H4 (cell line): ENCODE data around the gene ELAVL2. TPM values are rescaled to one million over a fixed set of nuclear protein-coding genes. Genes with fewer than 3 reads are reported as not detected.
A peak's percentile ranks its signal among the peaks of the same experiment; 100 is the strongest.
"Not testable (repeated sequence)": the region's sequence is repeated elsewhere in the genome, so short reads cannot be mapped to it uniquely, and the experiment has no call there.

Experiments
- DNase-seq: peaks from one replicate; pipeline ENCODE4 v3.0.0-alpha.2; 2015; ENCODE audit warnings: low spot score
- total RNA-seq: library from RNA; depleted of rRNA; stranded (reverse); fragments of >200 nt; shearing (Covaris generic); gene quantifications from 2 replicates; pipeline ENCODE4 v1.2.3, GENCODE V29; 2014

Gene ELAVL2
- total RNA-seq, 1 experiment from 2014 or later = 6.2 TPM

DNA sequence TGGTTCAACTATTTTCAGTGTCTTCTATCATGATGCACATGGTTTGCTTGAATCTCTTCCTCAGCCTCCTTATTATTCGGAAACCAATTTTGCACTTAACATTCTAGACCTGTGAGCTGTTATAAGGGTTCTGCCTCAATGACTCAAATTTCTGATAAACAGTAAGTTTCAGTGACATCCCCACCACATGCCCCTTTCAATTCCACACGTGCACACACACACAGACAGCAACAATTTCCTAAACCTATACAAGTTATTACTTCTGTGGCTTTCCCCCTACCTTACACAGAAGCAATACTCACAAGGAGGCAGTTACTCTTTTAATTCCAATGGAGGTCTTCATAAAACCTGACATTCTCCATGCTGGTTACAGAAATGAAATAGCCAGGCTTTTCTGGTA lies 102.4 kb downstream of the ELAVL2 start:
- DNase-seq = no peak

GRCh38 chr9:23723048-23723447 lies 103.0 kb downstream of the ELAVL2 start:
- not testable (repeated sequence) for DNase-seq

DNA sequence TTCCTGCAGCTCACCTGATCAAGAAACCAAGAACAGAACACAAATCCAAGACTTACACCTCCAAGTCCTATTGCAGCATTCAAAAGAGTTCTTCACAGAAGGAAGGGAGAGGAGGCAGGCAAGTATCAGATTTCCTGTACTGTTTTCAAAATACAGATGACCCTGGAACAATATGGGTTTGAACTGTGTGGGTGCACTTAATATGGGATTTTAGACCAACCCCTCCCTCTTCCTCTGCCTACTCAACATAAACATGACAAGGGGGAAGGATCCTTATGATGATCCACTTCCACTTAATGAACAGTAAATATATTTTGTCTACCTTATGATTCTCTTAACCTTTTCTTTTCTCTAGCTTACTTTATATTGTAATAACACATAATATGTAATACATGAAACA lies 104.6 kb downstream of the ELAVL2 start:
- no peak for DNase-seq

- no peak for DNase-seq
Measured at GRCh38 chr9:23717505-23717904, 108.5 kb downstream of the ELAVL2 start.

DNA sequence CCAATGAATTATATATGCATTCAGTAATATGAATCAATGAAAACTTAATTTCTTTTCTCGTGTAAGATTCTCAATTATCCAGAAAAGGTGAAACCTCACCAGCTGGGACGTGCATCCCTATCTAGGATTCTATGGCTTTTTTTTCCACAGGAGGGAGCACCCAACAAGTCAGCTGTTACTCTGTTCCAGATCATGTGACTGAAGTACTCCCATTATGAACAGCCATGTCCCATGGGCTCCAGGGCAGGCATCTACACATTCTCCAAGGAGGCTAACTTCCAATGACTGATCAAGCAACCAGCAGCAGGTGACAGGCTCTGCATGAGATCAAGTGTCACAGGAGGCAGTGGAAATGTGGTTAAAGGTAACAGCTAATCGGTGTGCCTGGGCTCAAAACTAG lies 118.8 kb downstream of the ELAVL2 start:
- no peak for DNase-seq

GRCh38 chr9:23702311-23702922 lies 123.6 kb downstream of the ELAVL2 start:
- DNase-seq = peak; percentile 9

DNA sequence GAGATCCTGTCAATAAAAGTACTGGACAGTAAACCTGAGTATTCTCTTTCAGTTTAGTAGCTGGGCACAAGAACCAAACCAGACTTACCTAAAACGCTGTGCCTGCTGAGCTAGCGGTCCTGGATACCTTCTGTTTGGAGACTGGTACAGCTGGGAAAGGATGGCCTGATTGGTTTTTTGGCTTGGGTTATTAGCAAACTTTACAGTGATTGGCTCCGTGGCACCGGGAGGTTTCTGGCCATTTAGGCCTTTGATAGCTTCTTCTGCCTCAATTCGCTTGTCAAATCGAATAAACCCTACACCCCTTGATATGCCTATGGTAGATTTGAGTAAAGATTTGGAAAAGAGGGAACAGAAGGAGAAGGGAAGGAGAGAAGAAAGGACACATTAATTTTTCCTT lies 124.7 kb downstream of the ELAVL2 start:
- DNase-seq = no peak

DNA sequence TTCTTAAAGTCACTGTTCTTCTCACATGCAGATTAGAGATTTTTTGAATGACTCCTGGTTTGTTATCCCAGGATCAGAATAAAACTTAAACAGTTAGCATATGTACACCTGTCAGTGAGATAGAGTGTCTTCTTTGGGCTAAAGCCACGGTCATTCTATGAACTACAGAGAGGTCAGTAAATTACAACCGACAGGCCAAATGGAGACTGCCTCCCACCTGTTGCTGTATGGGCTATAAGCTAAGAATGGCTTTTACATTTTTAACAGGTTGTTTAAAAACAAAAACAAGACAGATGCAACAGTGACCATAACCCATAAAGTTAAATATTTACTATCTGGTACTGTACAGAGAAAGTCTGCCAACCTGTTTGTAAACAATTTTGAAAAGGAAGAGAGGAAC lies 125.7 kb downstream of the ELAVL2 start:
- no peak for DNase-seq

DNA sequence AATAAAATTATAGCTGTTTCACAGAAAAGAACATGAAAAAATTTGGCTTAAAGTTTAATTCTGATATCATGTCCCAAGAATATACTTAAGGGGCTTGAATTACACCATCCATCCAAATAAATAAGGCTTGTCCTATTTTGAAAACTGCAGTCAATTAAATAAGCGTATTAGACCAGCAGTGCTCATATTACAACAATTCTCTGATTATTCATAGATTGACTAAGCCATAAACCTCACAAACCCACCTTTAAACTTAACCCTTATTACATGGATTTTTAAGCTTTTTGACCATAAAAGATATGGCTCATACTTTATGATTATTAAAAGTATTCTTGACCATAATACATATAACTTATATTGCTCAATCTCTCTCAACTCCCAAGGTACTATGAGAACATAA lies 127.9 kb downstream of the ELAVL2 start:
- no peak for DNase-seq

- no peak for DNase-seq
Measured at GRCh38 chr9:23695572-23695971, 130.5 kb downstream of the ELAVL2 start.

DNA sequence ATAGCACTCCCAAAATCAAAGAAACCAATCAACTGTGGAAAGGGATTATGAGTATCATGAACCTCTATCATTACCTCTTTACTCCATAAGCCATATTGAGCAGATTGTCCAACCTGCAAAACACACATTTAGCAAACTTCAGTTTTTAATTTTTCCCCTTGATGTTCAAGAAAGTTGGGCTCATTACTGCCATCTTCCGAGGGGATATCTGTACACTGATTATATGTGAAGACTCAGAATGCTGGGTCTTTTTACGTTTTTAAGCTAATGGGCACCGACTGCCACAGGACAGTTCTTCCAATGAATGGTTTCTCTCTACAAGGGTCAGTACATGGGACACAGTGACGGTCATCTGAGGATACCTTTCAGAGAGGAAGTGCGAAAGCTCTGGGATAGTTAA lies 132.7 kb downstream of the ELAVL2 start:
- no peak for DNase-seq

DNA sequence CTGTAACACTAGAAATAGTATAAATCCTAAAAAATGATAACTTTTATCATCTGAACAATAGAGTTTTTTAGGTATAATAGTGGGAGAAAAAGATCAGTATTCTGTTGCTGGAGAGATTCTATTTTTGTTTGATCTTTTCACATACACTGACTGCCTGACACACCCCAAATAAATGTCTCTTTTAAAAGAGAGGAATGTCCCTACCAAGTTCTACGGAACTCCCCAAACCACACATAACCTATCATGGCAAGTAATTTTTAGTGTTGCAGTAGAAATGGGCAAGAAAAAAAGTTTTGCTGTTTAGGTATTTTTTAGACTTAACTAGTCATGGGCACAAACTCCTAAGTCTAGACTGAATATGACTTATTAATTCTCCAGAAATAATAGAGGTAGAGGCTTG lies 139.1 kb downstream of the ELAVL2 start:
- DNase-seq = no peak

GRCh38 chr9:23686257-23686656 lies 139.8 kb downstream of the ELAVL2 start:
- peak; percentile 61 for DNase-seq

- DNase-seq = peak; percentile 3
Measured at GRCh38 chr9:23683611-23684061, 142.4 kb downstream of the ELAVL2 start.

DNA sequence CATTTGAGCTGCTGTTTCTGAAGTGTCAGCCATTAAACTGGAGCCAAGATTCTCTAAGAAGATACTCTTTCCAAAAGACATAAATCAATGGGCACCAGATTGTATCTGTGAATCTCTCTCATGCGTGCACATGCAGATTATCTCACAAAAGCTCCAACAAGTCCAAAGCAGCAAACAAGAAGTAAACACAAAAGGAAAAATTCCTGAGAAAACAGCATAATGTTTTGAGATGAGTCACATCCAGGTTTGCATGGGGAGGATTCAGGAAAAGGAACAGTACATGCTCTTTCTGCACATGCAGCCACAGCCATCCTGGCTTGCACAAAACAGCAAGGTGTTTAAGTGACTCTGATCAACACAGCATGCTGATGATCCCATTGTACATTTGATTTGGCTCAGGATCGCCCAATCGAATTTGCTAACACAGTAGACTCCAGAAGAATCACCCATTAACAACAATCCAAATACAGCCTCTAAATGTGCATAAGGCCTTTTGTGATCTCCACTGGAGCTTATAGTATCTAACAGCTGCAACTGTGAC lies 143.1 kb downstream of the ELAVL2 start:
- DNase-seq = peak; percentile 38

- DNase-seq = no peak
Measured at GRCh38 chr9:23682352-23682751, 143.7 kb downstream of the ELAVL2 start.

DNA sequence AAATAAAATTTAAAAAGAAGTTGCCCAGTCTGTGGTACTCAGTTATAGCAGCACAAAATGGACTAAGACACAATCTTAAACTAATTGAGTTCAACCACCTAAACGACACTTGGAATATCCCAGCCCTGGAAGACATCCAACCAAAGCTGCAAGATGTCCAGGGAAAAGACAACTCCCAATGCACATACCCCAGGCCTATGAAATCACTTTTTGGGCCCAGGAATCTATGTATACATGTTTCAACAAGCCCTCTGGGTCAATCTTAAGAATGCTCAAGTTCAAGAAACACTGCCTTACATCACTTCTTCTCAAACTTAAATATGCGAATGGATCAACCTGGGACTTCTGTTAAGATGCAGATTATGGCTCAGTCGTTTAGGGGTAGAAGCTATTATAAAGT lies 148.6 kb downstream of the ELAVL2 start:
- no peak for DNase-seq

DNA sequence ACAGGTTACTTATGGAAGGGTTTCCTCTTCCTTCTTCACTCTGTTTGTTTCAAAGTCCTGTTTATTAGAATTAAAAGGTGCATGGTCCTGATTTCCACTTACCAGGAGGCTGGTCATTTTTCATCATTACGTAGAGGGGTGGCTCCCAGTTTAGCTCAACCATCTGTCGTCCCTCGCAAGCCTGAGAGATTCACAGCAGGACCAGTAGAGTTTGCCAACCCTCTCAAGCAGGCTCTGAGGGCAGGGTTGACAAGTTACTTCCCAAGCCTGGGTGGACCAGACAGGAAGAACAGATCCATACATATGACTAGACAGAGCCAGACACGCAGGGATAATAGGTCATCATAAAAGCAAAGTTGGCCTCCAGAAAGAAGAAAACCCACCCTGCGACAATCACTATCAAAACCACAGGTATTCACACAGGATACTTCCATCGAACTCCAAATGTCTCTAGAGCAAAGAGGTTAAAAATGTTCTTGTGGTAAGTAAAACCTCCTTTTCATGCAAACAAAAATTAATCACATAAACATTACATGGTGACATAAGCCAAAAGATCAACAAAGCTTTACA lies 151.9 kb downstream of the ELAVL2 start:
- DNase-seq = peak; percentile 25

DNA sequence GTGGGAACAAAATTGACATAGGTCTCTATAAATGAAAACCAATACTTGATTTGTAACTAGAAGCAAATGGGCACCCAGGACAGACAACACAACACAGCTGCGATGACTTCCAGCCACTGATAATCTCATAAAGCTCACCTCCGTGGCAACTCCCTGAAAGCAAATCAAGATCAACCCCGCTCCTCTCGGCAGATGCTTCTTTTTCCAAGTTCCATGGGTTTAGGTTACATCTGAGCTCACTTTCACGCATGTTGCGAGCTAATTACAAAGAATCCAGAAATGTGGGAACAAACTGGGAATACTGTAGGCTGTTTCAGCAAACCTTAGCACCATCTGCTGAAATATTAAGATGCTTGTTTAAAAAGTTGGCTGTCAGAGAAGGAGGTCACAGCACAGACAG lies 153.9 kb downstream of the ELAVL2 start:
- DNase-seq = no peak

DNA sequence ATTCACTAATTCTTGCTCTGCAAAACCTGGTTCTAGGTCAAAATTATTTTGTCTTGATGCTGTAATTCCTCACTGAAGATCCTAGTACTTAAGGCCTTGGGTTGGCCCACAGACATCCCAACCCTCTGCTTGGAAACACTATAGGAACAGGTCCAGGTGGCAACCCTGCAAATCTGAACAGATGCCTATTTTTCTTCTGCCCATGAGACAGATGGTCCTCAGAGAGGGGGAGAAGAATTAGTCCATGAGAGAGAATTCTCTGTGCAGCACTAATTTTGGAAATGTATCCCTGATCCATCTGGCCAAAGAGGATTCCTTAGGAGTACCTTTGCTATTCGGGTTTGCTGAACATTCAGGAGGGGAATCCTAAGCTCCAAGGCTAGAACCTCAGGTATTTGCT lies 156.3 kb downstream of the ELAVL2 start:
- DNase-seq = no peak

- no peak for DNase-seq
Measured at GRCh38 chr9:23665635-23666034, 160.4 kb downstream of the ELAVL2 start.

GRCh38 chr9:23665051-23665450 lies 161.0 kb downstream of the ELAVL2 start:
- DNase-seq = no peak

GRCh38 chr9:23663946-23664345 lies 162.1 kb downstream of the ELAVL2 start:
- no peak for DNase-seq

DNA sequence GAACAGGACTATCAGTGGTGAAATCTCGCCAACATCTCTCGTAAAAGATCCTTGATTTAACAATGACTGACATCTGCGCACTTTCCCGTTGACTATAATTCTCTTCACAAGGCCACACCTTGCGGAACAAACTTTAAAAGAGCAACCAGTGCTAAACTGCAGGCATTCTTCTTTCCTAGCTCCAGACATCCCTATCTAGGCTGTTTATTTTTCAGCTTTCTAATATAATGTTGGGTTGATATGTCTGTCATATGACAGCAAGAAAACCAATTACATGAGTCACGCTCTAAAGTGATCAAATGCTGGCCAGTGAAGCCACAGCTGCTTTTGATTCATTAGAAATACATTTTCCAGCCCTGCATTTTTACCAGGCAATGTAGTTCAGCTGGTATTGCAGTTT lies 162.5 kb downstream of the ELAVL2 start:
- DNase-seq = no peak
